ENCODE data around the gene FEM1A. TPM values are rescaled to one million over a fixed set of nuclear protein-coding genes. Genes with fewer than 3 reads are reported as not detected.

The FEM1A gene
- total and polyA plus RNA-seq, 9 of the 15 experiments (the other 6 are each of a cell fraction or from before 2014, with no cell fraction given) = 0.08 to 19.0 (median 6.8) TPM

GRCh38 chr19:4768934-4769777 lies 22.4 kb upstream of the FEM1A start (continued):
- TF ChIP-seq ZNF277 (CRISPR knock-in tag; IDR thresholded peaks at IDR 0.05; ENCODE audit: borderline replicate concordance) (no peak), NONO (IDR thresholded peaks at IDR 0.05; ENCODE audit: low read depth in 2 of 2, low read length in 1 of 2) (no peak), SRSF9 (IDR thresholded peaks at IDR 0.05; ENCODE audit: borderline replicate concordance, low read depth, low read length) (no peak), RAD21 (CRISPR knock-in tag; conservative IDR thresholded peaks at IDR 0.05 in 1 of 2, IDR thresholded peaks at IDR 0.05 in 1 of 2) (no peak), RBM25 (IDR thresholded peaks at IDR 0.05; ENCODE audit: low read depth, low read length, severe bottlenecking) (no peak), ZNF253 (CRISPR knock-in tag; conservative IDR thresholded peaks at IDR 0.05) (no peak), DMBX1 (CRISPR knock-in tag; IDR thresholded peaks at IDR 0.05; ENCODE audit: borderline replicate concordance) (peak; percentile 99), MBD2 (IDR thresholded peaks at IDR 0.05; ENCODE audit: borderline replicate concordance, low read depth) (no peak), RBFOX2 (IDR thresholded peaks at IDR 0.05; ENCODE audit: low read depth, low read length) (no peak), ZNF347 (CRISPR knock-in tag; IDR thresholded peaks at IDR 0.05; ENCODE audit: low read depth) (no peak), HEY1 (CRISPR knock-in tag; IDR thresholded peaks at IDR 0.05; ENCODE audit: borderline replicate concordance) (no peak), ZMIZ1 (IDR thresholded peaks at IDR 0.05; ENCODE audit: low read depth in 2 of 2, low read length in 2 of 2) (0 out of 4 replicates have a peak, but pooled peaks of 1 of the 2 experiments have one; percentile 39)
